ENCODE measurements around the gene MPG. TPM values are rescaled to one million over a fixed set of nuclear protein-coding genes. Genes with fewer than 3 reads are reported as not detected.

Gene MPG
- total RNA-seq, 1 donor from 2014 or later = 72.6 TPM

DNA sequence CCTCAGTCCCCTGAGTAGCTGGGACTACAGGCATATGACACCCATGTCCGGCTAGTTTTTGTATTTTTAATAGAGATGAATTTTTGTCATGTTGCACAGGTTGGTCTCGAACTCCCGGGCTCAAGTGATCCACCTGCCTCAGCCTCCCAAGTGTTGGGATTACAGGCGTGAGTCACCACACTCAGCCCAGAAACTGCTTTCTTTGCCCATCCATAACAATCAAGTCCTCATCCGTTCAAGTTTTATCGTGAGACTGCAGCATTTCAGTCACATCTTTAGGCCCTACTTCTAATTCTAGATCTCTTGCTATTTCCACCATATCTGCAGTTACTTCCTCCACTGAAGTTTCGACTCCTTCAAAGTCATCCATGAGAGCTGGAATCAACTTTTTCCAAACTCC is 54.1 kb downstream of the MPG start:
- Mint-ChIP-seq H3K36me3 (ENCODE audit: low read depth) (peaks cover 6% of the 10 kb centered on the region), H3K27me3 (no peaks in the 10 kb centered on the region), H3K27ac (peak overlapping the region; percentile 47), H3K4me3 (no peak overlapping the region), H3K9me3 (no peaks in the 10 kb centered on the region), H3K4me1 (peaks cover 20% of the 10 kb centered on the region)
- intact Hi-C loops (cut with micrococcal nuclease) = no loop called here
- no peak for DNase-seq

GRCh38 chr16:133716-134115 is 55.7 kb downstream of the MPG start:
- H3K9me3 Mint-ChIP-seq = no peaks in the 10 kb centered on the region
- no peak overlapping the region for H3K27ac Mint-ChIP-seq

More at GRCh38 chr16:133716-134115, 55.7 kb downstream of the MPG start:
- intact Hi-C loops (cut with micrococcal nuclease) = no loop called here
- peaks cover 9% of the 10 kb centered on the region for H3K36me3 Mint-ChIP-seq (ENCODE audit: low read depth)
- no peak for DNase-seq
- H3K4me1 Mint-ChIP-seq = peaks cover 22% of the 10 kb centered on the region
- H3K27me3 Mint-ChIP-seq = no peaks in the 10 kb centered on the region
- H3K4me3 Mint-ChIP-seq = no peak overlapping the region

Other genes starting within 250 kb of the MPG start
- gene POLR3K, start 24.6 kb upstream of the MPG start, total RNA-seq = 88.9 and 89.8 TPM in 2 replicates
- 97.7 and 99.9 TPM in 2 replicates for gene SNRNP25, start 24.4 kb upstream of the MPG start, total RNA-seq
- 0.26 and 0.76 TPM in 2 replicates for gene RHBDF1, start 5.6 kb upstream of the MPG start, total RNA-seq
- 52.9 and 53.8 TPM in 2 replicates for gene NPRL3, start 60.4 kb downstream of the MPG start, total RNA-seq
- not detected in 2 replicates for gene HBZ, start 74.4 kb downstream of the MPG start, total RNA-seq
- gene HBM, start 87.8 kb downstream of the MPG start, total RNA-seq = not detected in 2 replicates
- 0.33 TPM in 1 of 2 replicates, not detected in the other for gene HBA2, start 94.7 kb downstream of the MPG start, total RNA-seq
- gene HBA1, start 98.5 kb downstream of the MPG start, total RNA-seq = not detected in 2 replicates
- 0.69 and 1.6 TPM in 2 replicates for gene HBQ1, start 102.2 kb downstream of the MPG start, total RNA-seq
- gene LUC7L, start 151.2 kb downstream of the MPG start, total RNA-seq = 82.3 and 87.9 TPM in 2 replicates
- gene FAM234A, start 156.6 kb downstream of the MPG start, total RNA-seq = 17.3 and 18.6 TPM in 2 replicates
- 0.14 TPM in 1 of 2 replicates, not detected in the other for gene RGS11, start 197.7 kb downstream of the MPG start, total RNA-seq
- not detected in 2 replicates for gene ARHGDIG, start 202.4 kb downstream of the MPG start, total RNA-seq
- gene PDIA2, start 204.9 kb downstream of the MPG start, total RNA-seq = not detected in 2 replicates